GM23338 (cell line): ENCODE results near the gene LRP1B. TPM values are rescaled to one million over a fixed set of nuclear protein-coding genes. Genes with fewer than 3 reads are reported as not detected.

Experiments used
- ATAC-seq: fragments of 200-7000 bp; cut with Tn5 transposase; 3 replicates; pipeline ENCODE4 v1.9.1; 2020
- DNase-seq: peaks from one replicate; pipeline ENCODE4 v3.0.0-alpha.2; 2015; ENCODE audit warnings: low spot score
- H2AFZ ChIP-seq: fragments of 200-600 bp; sonication (generic); 2 replicates; pipeline ENCODE4 v1.8.0; 2016; ENCODE audit warnings: antibody characterized with exemption, mild to moderate bottlenecking, moderate library complexity
- H3F3A ChIP-seq: fragments of 200-600 bp; sonication (generic); replicated peaks from 2 replicates; pipeline ENCODE4 v1.8.0; 2017; ENCODE audit warnings: antibody characterized with exemption, mixed run types, low read depth
- H3K27ac ChIP-seq: fragments of 200-600 bp; sonication (generic); 2 replicates; pipeline ENCODE4 v1.6.1; 2016; ENCODE audit warnings: low read depth
- H3K27me3 ChIP-seq: fragments of 200-600 bp; sonication (generic); 2 replicates; pipeline ENCODE4 v1.8.0; 2016; ENCODE audit warnings: mild to moderate bottlenecking, mixed run types, moderate library complexity; ENCODE audit not compliant: insufficient read depth
- H3K36me3 ChIP-seq: fragments of 200-600 bp; sonication (generic); 2 replicates; pipeline ENCODE4 v1.8.0; 2016; ENCODE audit warnings: mild to moderate bottlenecking; ENCODE audit not compliant: insufficient read depth
- H3K4me1 ChIP-seq: fragments of 200-600 bp; sonication (generic); 2 replicates; pipeline ENCODE4 v1.8.0; 2016; ENCODE audit warnings: mild to moderate bottlenecking, moderate library complexity; ENCODE audit not compliant: insufficient read depth
- H3K4me2 ChIP-seq: fragments of 200-600 bp; sonication (generic); 2 replicates; pipeline ENCODE4 v1.7.1; 2017; ENCODE audit warnings: mixed run types
- H3K4me3 ChIP-seq: fragments of 200-600 bp; sonication (generic); 2 replicates; pipeline ENCODE4 v1.6.1; 2016; ENCODE audit warnings: mixed run types
- H3K79me2 ChIP-seq: fragments of 200-600 bp; sonication (generic); replicated peaks from 2 replicates; pipeline ENCODE4 v1.8.0; 2017; ENCODE audit warnings: mild to moderate bottlenecking; ENCODE audit not compliant: insufficient read depth
- H3K9me2 ChIP-seq: fragments of 200-600 bp; sonication (generic); 2 replicates; pipeline ENCODE4 v1.8.0; 2017; ENCODE audit not compliant: insufficient read depth
- H4K20me1 ChIP-seq: fragments of 200-600 bp; sonication (generic); replicated peaks from 2 replicates; pipeline ENCODE4 v1.8.0; 2017; ENCODE audit warnings: mild to moderate bottlenecking; ENCODE audit not compliant: insufficient read depth
- H3K27ac Mint-ChIP-seq: 2 replicates; pipeline ENCODE4 v1.8.0; 2020; ENCODE audit warnings: inconsistent platforms, mild to moderate bottlenecking, moderate library complexity, mixed read lengths
- H3K27me3 Mint-ChIP-seq: 3 replicates; pipeline ENCODE4 v1.8.0; 2022; ENCODE audit warnings: low read depth, mild to moderate bottlenecking, moderate library complexity, mixed read lengths, inconsistent platforms; ENCODE audit not compliant: insufficient read depth, poor library complexity
- H3K36me3 Mint-ChIP-seq: 3 replicates; pipeline ENCODE4 v1.8.0; 2021; ENCODE audit warnings: low read depth, mild to moderate bottlenecking, inconsistent platforms, moderate library complexity, mixed read lengths
- H3K4me1 Mint-ChIP-seq: 3 replicates; pipeline ENCODE4 v1.8.0; 2020; ENCODE audit warnings: mild to moderate bottlenecking, inconsistent platforms, mixed read lengths
- H3K4me3 Mint-ChIP-seq: 3 replicates; pipeline ENCODE4 v1.8.0; 2021; ENCODE audit warnings: moderate library complexity, mild to moderate bottlenecking, inconsistent platforms, mixed read lengths
- H3K9me3 Mint-ChIP-seq: 3 replicates; pipeline ENCODE4 v1.8.0; 2020; ENCODE audit warnings: moderate library complexity, mild to moderate bottlenecking, inconsistent platforms, mixed read lengths
- CREB1 ChIP-seq: fragments of 250-450 bp; sonication (Bioruptor Pico); IDR thresholded peaks from 2 replicates; pipeline ENCODE4 v1.5.0; 2020; ENCODE audit warnings: low read depth, mild to moderate bottlenecking, moderate library complexity
- ETS1 ChIP-seq: IDR thresholded peaks from 2 replicates; pipeline ENCODE4 v1.6.1; 2016; ENCODE audit warnings: antibody characterized with exemption
- EZH2 ChIP-seq: fragments of 200-600 bp; sonication (generic); IDR thresholded peaks from one replicate; pipeline ENCODE4 v1.8.0; 2017; ENCODE audit warnings: antibody characterized with exemption, mild to moderate bottlenecking, low read depth; ENCODE audit not compliant: unreplicated experiment
- EZH2phosphoT487 ChIP-seq: fragments of 200-600 bp; sonication (generic); IDR thresholded peaks from one replicate; pipeline ENCODE4 v1.8.1; 2018; ENCODE audit warnings: antibody characterized with exemption; ENCODE audit not compliant: unreplicated experiment
- NANOG ChIP-seq: IDR thresholded peaks from 2 replicates; pipeline ENCODE4 v1.6.1; 2016; ENCODE audit warnings: antibody characterized with exemption, borderline replicate concordance
- POLR2AphosphoS5 ChIP-seq: IDR thresholded peaks from 2 replicates; pipeline ENCODE4 v1.6.1; 2016; ENCODE audit warnings: antibody characterized with exemption, low read depth
- STAT1 ChIP-seq: IDR thresholded peaks from one replicate; pipeline ENCODE4 v1.6.1; 2016; ENCODE audit warnings: antibody characterized with exemption; ENCODE audit not compliant: unreplicated experiment
- ZNF331 ChIP-seq: fragments of 250-450 bp; sonication (Bioruptor Pico); IDR thresholded peaks from 2 replicates; pipeline ENCODE4 v1.5.0; 2020; ENCODE audit warnings: low read depth, mild to moderate bottlenecking, moderate library complexity
- ZNF462 ChIP-seq: fragments of 250-450 bp; sonication (Bioruptor Pico); IDR thresholded peaks from 2 replicates; pipeline ENCODE4 v1.5.0; 2020; ENCODE audit warnings: mild to moderate bottlenecking, moderate library complexity
- polyA plus RNA-seq: library from polyadenylated mRNA; unstranded; fragments of >200 nt; fragmentation: Nextera tagmentation; extraction: Ambion mirVana; gene quantifications from 2 replicates; pipeline ENCODE4 v1.2.1, GENCODE V29; 2016
- total RNA-seq: library from RNA; depleted of rRNA; stranded (reverse); fragments of >200 nt; shearing (Covaris generic); gene quantifications from 2 replicates; pipeline ENCODE4 v1.2.3, GENCODE V29; 2014

The LRP1B gene
- total and polyA plus RNA-seq, 2 experiments from 2014 or later, result 0.15 to 0.97 TPM

DNA sequence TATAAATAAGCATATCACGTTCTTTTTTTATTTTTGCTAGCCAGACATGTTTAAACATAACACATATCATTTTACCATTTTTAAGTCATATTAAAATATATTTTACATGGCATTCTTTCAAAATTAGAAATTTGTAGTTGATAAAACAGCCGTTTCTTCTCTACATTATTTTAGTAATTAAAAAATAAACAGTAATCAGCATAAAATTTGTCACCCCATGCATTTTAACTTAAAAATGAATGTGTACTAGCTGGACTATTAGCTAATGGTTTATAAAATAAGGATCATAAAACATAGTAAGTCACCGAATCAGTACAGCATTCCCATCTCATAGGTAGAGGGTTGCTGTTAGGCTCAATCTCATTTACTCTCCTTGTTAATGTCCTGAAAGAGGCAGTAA, 433.8 kb downstream of the LRP1B start:
- Histone ChIP-seq H3K9me2 (no peaks in the 10 kb centered on the region), H3K79me2 (no peaks in the 10 kb centered on the region), H3K4me2 (no peak overlapping the region), H2AFZ (no peak overlapping the region), H3K27ac (no peak overlapping the region), H3K36me3 (no peaks in the 10 kb centered on the region), H4K20me1 (no peaks in the 10 kb centered on the region), H3F3A (no peaks in the 10 kb centered on the region), H3K4me3 (no peak overlapping the region), H3K4me1 (no peaks in the 10 kb centered on the region), H3K27me3 (no peaks in the 10 kb centered on the region)
- no peak overlapping the region for H3K4me3 Mint-ChIP-seq
- H3K27me3 Mint-ChIP-seq, result no peaks in the 10 kb centered on the region
- ATAC-seq, result no peak
- peaks cover 8% of the 10 kb centered on the region; the same call in 1 of the 3 replicates for H3K9me3 Mint-ChIP-seq
- no peak overlapping the region for H3K27ac Mint-ChIP-seq
- no peak for DNase-seq
- H3K36me3 Mint-ChIP-seq, result peaks cover 8% of the 10 kb centered on the region; the same call in 2 of the 3 replicates
- TF ChIP-seq NANOG, result no peak
- no peaks in the 10 kb centered on the region for H3K4me1 Mint-ChIP-seq

GRCh38 chr2:141694180-141694579, 436.6 kb downstream of the LRP1B start:
- H3F3A ChIP-seq, result no peaks in the 10 kb centered on the region
- no peak overlapping the region for H3K27ac Mint-ChIP-seq
- H3K4me3 ChIP-seq, result no peak overlapping the region
- peak overlapping the region; percentile 40; the same call in 1 of the 2 replicates for H2AFZ ChIP-seq
- no peaks in the 10 kb centered on the region for H3K27me3 ChIP-seq
- peaks cover 8% of the 10 kb centered on the region; the same call in 2 of the 3 replicates for H3K36me3 Mint-ChIP-seq
- peaks cover 8% of the 10 kb centered on the region; the same call in 1 of the 3 replicates for H3K9me3 Mint-ChIP-seq
- no peak overlapping the region for H3K4me3 Mint-ChIP-seq
- H3K4me1 Mint-ChIP-seq, result no peaks in the 10 kb centered on the region
- H3K79me2 ChIP-seq, result no peaks in the 10 kb centered on the region
- no peaks in the 10 kb centered on the region for H3K9me2 ChIP-seq
- TF ChIP-seq STAT1 (no peak), EZH2phosphoT487 (no peak), CREB1 (CRISPR knock-in tag) (no peak), EZH2 (no peak), ZNF462 (CRISPR knock-in tag) (no peak), POLR2AphosphoS5 (no peak), ETS1 (no peak), ZNF331 (no peak)
- no peak overlapping the region for H3K4me2 ChIP-seq
- no peaks in the 10 kb centered on the region for H3K36me3 ChIP-seq
- no peak overlapping the region for H3K27ac ChIP-seq
- no peaks in the 10 kb centered on the region for H3K27me3 Mint-ChIP-seq
- ATAC-seq, result no peak
- H3K4me1 ChIP-seq, result no peaks in the 10 kb centered on the region
- no peaks in the 10 kb centered on the region for H4K20me1 ChIP-seq
- no peak for DNase-seq
